ENCODE data around the gene ZNF81.

Gene ZNF81

GRCh38 chrX:47836164-47837072, at the start of gene ZNF81:
Gene ZNF81 (plus strand): TSS chrX:47836902. CDS start chrX:47846268, 9,366 bp downstream.
- peak within 1 kb of the TSS; percentile 98 for H3K4me3 ChIP-seq (ENCODE audit: low read length)
- H3K9ac ChIP-seq (ENCODE audit: low read length): peak within 1 kb of the TSS; percentile 92
- peak within 1 kb of the TSS; percentile 27; the same call in 1 of the 2 replicates for H3K27ac ChIP-seq (ENCODE audit: low read length)
- H4K20me1 ChIP-seq (ENCODE audit: insufficient read depth, low read length): no peaks in the 10 kb centered on the region
- no peaks in the 10 kb centered on the region for H3K9me3 ChIP-seq (ENCODE audit: insufficient read depth, low read length)
- peak within 1 kb of the TSS; percentile 83 for H3K4me2 ChIP-seq (ENCODE audit: low read length)
- no peaks in the 10 kb centered on the region for H3K27me3 ChIP-seq (ENCODE audit: low read depth, low read length)
- no peak for TF ChIP-seq CTCF (IDR thresholded peaks at IDR 0.05; ENCODE audit: low read depth, low read length)
- TF ChIP-seq EZH2phosphoT487 (IDR thresholded peaks at IDR 0.05; ENCODE audit: low read depth): no peak
- H3K79me2 ChIP-seq (ENCODE audit: low read length): peaks cover 13% of the 10 kb centered on the region
- peak within 1 kb of the TSS; percentile 89 for H2AFZ ChIP-seq (ENCODE audit: low read depth, low read length)
- H3K36me3 ChIP-seq (replicated peaks; ENCODE audit: low read depth, low read length): no peaks in the 10 kb centered on the region
- H3K4me1 ChIP-seq (ENCODE audit: low read length): peaks cover 8% of the 10 kb centered on the region

GRCh38 chrX:47796433-47796906, 40.2 kb upstream of the ZNF81 start:
- no peak overlapping the region for H2AFZ ChIP-seq (ENCODE audit: low read depth, low read length)
- H3K27ac ChIP-seq (ENCODE audit: low read length): no peak overlapping the region
- H3K4me1 ChIP-seq (ENCODE audit: low read length): no peaks in the 10 kb centered on the region
- no peaks in the 10 kb centered on the region for H4K20me1 ChIP-seq (ENCODE audit: insufficient read depth, low read length)
- H3K9ac ChIP-seq (ENCODE audit: low read length): no peak overlapping the region
- no peaks in the 10 kb centered on the region for H3K9me3 ChIP-seq (ENCODE audit: insufficient read depth, low read length)
- no peak for TF ChIP-seq CTCF (IDR thresholded peaks at IDR 0.05; ENCODE audit: low read depth, low read length)
- TF ChIP-seq EZH2phosphoT487 (IDR thresholded peaks at IDR 0.05; ENCODE audit: low read depth): no peak
- no peak overlapping the region for H3K4me2 ChIP-seq (ENCODE audit: low read length)
- no peaks in the 10 kb centered on the region for H3K79me2 ChIP-seq (ENCODE audit: low read length)
- no peak overlapping the region for H3K4me3 ChIP-seq (ENCODE audit: low read length)
- no peaks in the 10 kb centered on the region for H3K36me3 ChIP-seq (replicated peaks; ENCODE audit: low read depth, low read length)
- no peaks in the 10 kb centered on the region for H3K27me3 ChIP-seq (ENCODE audit: low read depth, low read length)

GRCh38 chrX:47797084-47797483, 39.6 kb upstream of the ZNF81 start:
- H3K79me2 ChIP-seq (ENCODE audit: low read length): no peaks in the 10 kb centered on the region
- no peak overlapping the region for H3K4me2 ChIP-seq (ENCODE audit: low read length)
- H3K4me3 ChIP-seq (ENCODE audit: low read length): no peak overlapping the region
- H4K20me1 ChIP-seq (ENCODE audit: insufficient read depth, low read length): no peaks in the 10 kb centered on the region
- H3K9me3 ChIP-seq (ENCODE audit: insufficient read depth, low read length): no peaks in the 10 kb centered on the region
- TF ChIP-seq CTCF (IDR thresholded peaks at IDR 0.05; ENCODE audit: low read depth, low read length) (no peak), EZH2phosphoT487 (IDR thresholded peaks at IDR 0.05; ENCODE audit: low read depth) (no peak)
- H3K9ac ChIP-seq (ENCODE audit: low read length): no peak overlapping the region
- no peaks in the 10 kb centered on the region for H3K27me3 ChIP-seq (ENCODE audit: low read depth, low read length)
- H3K4me1 ChIP-seq (ENCODE audit: low read length): no peaks in the 10 kb centered on the region
- no peak overlapping the region for H2AFZ ChIP-seq (ENCODE audit: low read depth, low read length)
- H3K36me3 ChIP-seq (replicated peaks; ENCODE audit: low read depth, low read length): no peaks in the 10 kb centered on the region
- H3K27ac ChIP-seq (ENCODE audit: low read length): no peak overlapping the region

- Histone ChIP-seq H3K79me2 (ENCODE audit: low read length) (no peaks in the 10 kb centered on the region), H3K9me3 (ENCODE audit: insufficient read depth, low read length) (no peaks in the 10 kb centered on the region), H3K4me2 (ENCODE audit: low read length) (no peak overlapping the region), H3K27me3 (ENCODE audit: low read depth, low read length) (no peaks in the 10 kb centered on the region), H3K4me3 (ENCODE audit: low read length) (no peak overlapping the region), H4K20me1 (ENCODE audit: insufficient read depth, low read length) (no peaks in the 10 kb centered on the region), H3K27ac (ENCODE audit: low read length) (no peak overlapping the region), H3K4me1 (ENCODE audit: low read length) (no peaks in the 10 kb centered on the region), H3K36me3 (replicated peaks; ENCODE audit: low read depth, low read length) (no peaks in the 10 kb centered on the region), H2AFZ (ENCODE audit: low read depth, low read length) (no peak overlapping the region), H3K9ac (ENCODE audit: low read length) (no peak overlapping the region)
- TF ChIP-seq EZH2phosphoT487 (IDR thresholded peaks at IDR 0.05; ENCODE audit: low read depth): no peak
- TF ChIP-seq CTCF (IDR thresholded peaks at IDR 0.05; ENCODE audit: low read depth, low read length): no peak
Observed at GRCh38 chrX:47798861-47799260, 37.8 kb upstream of the ZNF81 start.

Measured in OCI-LY3 (cell line).